H1 (cell line): ENCODE results near the gene LANCL3. TPM values are rescaled to one million over a fixed set of nuclear protein-coding genes. Genes with fewer than 3 reads are reported as not detected.

ENCODE experiments used
- EP300 ChIP-seq, 2 experiments: IDR thresholded peaks; 1 replicate in 1 of 2; 2 replicates in 1 of 2; pipeline ENCODE4 v1.6.1; 2011 to 2012; ENCODE audit warnings: low read depth in 2 of 2, low read length in 2 of 2, mild to moderate bottlenecking in 2 of 2, borderline replicate concordance in 1 of 2, inconsistent platforms in 1 of 2, moderate library complexity in 1 of 2
- PHF8 ChIP-seq: fragments of 200-600 bp; sonication (generic); conservative IDR thresholded peaks from 2 replicates; pipeline ENCODE4 v1.7.1; 2012; ENCODE audit warnings: low read depth, mild to moderate bottlenecking, inconsistent platforms, low read length, moderate library complexity
- RBBP5 ChIP-seq: IDR thresholded peaks from 2 replicates; pipeline ENCODE4 v1.7.1; 2012; ENCODE audit warnings: low read depth, mild to moderate bottlenecking, inconsistent platforms, low read length, moderate library complexity, borderline replicate concordance
- SAP30 ChIP-seq: fragments of 300-600 bp; sonication (generic); IDR thresholded peaks from 2 replicates; pipeline ENCODE4 v1.7.1; 2012; ENCODE audit warnings: low read length, moderate library complexity, mild to moderate bottlenecking, inconsistent platforms; ENCODE audit not compliant: insufficient read depth, insufficient replicate concordance
- polyA plus RNA-seq, 7 experiments: library from polyadenylated mRNA; depleted of rRNA in 3 of 7; stranded (reverse) in 5 of 7; unstranded in 2 of 7; fragments of >200 nt in 5 of 7; fragments of 200-250 nt in 2 of 7; gene quantifications; 1 replicate in 5 of 7; 2 replicates in 1 of 7; 4 replicates in 1 of 7; pipeline versions ENCODE4 v1.2.1 to v1.2.3, GENCODE V29; 2011 to 2013; ENCODE audit warnings: missing spikeins in 2 of 7, mixed read lengths in 2 of 7
- total RNA-seq: library from RNA; stranded (reverse); fragmentation: NEBNext Ultra II Directional; extraction: Animal tissue kit (Norgen Biotek cat#: 25700); gene quantifications from 2 replicates; pipeline ENCODE4 v1.2.1, GENCODE V29; 2021

LANCL3 gene
- total and polyA plus RNA-seq, 2 of the 8 experiments (the other 6 are each of a cell fraction or from before 2014, with no cell fraction given) = 0.11 to 0.37 TPM

DNA sequence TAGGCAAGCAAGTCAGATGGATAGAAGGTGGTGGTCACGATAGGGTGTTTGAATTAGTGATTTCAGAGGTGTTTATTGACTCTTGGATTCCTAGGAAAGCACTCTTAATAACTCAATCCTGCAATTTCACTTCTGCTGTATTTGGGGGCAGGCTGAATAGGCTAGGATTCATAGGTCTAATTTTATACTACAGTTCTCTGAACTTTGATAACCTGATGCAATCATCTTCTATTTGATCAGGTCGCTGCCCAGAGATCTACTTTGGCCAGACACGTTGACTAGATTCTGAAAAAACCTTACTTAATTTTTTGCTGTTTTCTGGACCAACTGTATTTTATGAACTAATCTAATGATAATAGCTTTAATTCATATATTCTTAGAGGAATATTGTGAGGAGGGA lies 140.5 kb downstream of the LANCL3 start (continued):
- no peak for TF ChIP-seq EP300 (IDR thresholded peaks at IDR 0.05; ENCODE audit: borderline replicate concordance in 1 of 2, low read depth in 2 of 2, low read length in 2 of 2)
- no peak for TF ChIP-seq PHF8
- TF ChIP-seq SAP30 = no peak
- no peak for TF ChIP-seq RBBP5
